ENCODE data around the gene ZNF444.
"Not testable (repeated sequence)": the region's sequence is repeated elsewhere in the genome, so short reads cannot be mapped to it uniquely, and the experiment has no call there.

The ZNF444 gene

DNA sequence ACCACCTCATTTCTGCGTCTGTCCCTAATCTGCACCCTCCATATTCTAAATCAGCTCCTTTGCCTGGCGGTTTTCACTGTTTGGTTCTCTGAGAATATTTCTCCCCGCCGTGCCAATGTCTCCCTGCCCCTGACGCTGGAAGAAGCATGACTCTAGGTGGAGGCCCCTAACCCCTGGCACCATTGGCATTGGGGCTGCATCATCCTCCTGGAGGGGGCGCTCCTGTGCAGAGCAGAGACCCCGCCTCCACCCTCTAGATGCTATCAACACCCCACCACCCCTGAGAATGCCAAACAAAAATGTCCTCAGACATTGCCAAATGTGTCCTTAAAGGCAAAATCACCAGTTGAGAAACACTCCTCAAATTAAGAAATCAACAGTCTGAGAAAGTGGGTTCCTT lies 50.0 kb downstream of the ZNF444 start:
- DNase-seq: no peak

DNA sequence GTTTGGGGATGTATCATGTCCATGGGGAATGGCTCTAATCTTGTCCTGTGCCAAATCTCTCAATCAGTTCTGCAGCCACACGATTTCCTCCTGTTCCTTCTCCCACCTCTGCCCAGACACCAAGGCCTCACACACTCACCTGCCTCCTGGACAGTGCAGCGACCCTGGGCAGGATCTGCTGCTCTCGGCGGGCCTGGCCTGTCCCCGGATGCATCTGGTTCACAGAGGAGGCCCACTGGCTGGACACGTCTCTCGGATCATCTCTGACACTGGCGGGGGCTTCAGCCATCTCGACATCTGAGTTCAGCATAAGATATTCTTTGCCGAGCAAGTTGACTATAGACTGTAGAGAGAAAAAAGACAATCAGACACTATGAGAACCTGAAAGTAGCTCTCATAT lies 50.6 kb downstream of the ZNF444 start:
- DNase-seq: no peak

DNA sequence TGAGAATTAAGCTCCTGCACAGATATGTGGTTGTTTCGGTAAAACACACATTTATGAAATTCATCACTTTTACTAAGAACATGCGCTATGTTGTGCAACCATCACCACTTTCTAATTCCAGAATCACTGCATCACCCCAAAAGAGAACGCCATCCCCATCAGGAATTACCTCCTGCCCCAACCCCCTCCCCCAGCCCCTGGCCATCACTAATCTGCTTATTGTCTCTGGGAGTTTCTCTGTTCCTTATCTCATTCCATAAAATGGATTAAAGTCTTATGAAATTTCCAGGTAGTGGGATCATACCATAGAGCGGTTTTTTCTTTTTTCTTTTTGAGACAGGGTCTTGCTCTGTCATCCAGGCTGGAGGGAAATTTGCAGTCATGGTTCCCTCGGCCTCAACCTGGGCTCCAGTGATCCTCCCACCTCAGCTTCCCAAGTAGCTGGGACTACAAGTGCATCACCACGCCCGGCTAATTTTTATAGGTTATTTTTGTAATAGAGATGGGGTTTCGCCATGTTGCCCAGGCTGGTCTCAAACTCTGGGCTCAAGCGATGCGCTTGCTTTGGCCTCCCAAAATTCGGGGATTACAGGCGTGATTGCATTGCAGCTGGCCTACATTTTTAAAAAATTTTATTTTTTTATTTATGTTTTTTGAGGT lies 53.0 kb downstream of the ZNF444 start:
- no peak for DNase-seq

DNA sequence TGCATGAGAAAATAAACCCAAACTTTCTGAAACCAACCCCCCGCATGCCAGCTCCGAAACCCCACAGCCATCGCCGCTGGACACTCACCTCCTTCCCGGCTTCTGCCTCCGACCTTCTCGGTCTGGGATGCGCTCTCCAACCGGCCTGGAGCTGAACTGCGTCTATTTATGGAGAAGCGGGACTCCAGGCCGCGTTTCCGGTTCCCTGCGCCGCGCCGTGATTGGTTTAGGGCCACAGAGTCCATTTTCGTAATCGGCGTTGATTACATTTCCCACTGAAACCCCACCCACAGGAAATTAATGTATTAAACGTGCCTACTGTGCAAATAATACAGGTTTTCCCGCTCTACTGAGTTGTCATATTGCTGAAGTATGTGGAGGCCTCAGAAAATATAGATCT lies 56.6 kb downstream of the ZNF444 start, which contains the start of gene ZSCAN5B:
Gene ZSCAN5B (minus strand): TSS at position 138 of the 400 bp plus-strand sequence. CDS start 4,731 bp downstream, outside the sequence.
- DNase-seq: not testable (repeated sequence)

DNA sequence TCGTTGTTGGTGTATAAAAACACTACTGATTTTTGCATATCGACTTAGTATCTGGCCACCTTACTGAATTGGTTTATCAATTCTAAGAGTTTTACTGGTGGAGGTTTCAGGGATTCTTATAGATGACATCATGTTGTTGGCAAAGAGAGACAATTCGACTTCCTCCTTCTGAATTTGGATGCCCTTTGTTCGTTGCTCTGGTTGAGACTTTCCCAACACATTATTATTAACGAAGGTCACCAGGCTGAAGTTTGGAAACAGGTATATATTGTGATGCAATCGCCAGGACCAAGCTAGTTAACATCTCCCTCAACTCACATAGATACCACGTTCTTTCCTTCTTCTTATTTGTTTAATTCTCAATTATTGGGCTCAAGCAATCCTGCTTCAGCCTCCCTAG lies 58.6 kb downstream of the ZNF444 start:
- DNase-seq: no peak

DNA sequence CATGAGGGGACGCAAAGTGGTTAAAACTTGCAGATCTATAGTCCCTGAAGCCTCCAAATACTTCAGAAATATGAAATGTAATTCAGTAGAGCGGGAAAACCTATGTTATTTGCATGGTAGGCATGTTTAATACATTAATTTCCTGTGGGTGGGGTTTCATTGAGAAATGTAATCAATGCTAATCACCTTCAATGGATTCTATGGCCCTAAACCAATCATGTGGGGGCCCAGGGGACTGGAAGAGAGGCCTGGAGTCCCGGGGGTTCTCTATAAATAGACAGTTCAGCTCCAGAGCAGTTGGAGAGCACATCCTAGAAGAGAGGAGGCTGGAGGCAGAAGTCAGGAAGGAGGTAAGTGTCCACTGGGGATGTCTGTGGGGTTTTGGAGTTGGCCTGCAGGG lies 60.9 kb downstream of the ZNF444 start, which contains the start of gene ZSCAN5C:
Gene ZSCAN5C (plus strand): TSS at position 301 of the 400 bp plus-strand sequence. CDS start 3,641 bp downstream, outside the sequence.
- DNase-seq: no peak

DNA sequence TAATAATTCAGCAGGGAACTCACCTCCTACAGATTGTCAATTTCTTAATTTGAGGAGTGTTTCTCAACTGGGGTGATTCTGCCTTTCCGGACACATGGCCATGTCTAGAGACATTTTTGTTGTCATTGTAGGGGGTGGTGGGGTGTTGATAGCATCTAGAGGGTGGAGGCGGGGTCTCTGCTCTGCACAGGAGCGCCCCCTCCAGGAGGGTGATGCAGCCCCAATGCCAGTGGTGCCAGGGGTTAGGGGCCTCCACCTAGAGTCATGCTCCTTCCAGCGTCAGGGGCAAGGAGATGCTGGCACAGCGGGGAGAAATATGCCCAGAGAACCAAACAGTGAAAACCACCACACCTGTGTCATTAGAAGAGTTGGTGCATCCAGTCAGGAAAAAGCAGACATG lies 66.5 kb downstream of the ZNF444 start:
- DNase-seq: not testable (repeated sequence)

DNA sequence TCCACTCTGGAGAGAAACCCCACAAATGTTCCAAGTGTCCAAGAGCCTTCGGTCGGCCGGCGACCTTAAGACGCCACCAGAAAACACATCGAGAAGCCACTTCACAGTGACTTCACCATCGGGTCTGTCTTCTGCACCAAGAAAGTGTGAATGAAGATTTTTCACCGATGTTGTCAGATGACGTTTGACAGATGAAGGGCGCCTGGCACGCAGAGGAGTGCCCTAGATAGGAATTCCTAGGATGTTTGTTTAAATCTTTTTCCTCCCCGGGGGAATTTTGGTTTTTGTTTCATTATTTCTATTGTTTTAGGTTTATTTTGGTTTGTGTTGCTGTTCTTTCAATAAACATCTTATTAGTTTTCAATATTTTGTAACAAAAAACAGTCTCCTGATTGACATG lies 68.0 kb downstream of the ZNF444 start:
- DNase-seq: no peak

DNA sequence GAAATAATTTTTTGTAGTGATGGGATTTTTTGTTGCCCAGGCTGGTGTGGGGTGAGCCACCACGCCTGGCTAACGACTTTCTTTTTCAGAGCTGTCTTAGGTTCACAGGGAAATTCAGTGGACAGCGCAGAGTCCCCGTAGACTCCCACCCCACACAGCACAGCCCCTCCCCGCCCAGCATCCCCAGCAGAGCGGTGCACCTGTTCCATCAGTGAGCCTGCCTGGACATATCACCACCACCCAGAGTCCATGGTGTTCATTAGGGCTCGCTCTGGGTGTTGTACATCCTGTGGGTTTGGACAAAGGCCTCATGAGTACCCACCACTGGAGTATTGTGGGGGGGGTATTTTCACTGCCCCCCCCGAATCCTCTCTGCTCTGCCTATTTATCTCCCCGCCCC lies 68.9 kb downstream of the ZNF444 start:
- DNase-seq: not testable (repeated sequence)

Data from COR-L47 (cell line).